LNCAP (cell line): ENCODE data around the gene AFG1L.

Experiments
- TF ChIP-seq, protein P1 (sequence below): fragments of 450-650 bp; IDR thresholded peaks from 2 replicates; pipeline ENCODE4 v1.5.1; 2017; ENCODE audit warnings: mild to moderate bottlenecking

AFG1L gene

GRCh38 chr6:108557494-108558371, 262.9 kb downstream of the AFG1L start:
- TF ChIP-seq, protein P1, sequence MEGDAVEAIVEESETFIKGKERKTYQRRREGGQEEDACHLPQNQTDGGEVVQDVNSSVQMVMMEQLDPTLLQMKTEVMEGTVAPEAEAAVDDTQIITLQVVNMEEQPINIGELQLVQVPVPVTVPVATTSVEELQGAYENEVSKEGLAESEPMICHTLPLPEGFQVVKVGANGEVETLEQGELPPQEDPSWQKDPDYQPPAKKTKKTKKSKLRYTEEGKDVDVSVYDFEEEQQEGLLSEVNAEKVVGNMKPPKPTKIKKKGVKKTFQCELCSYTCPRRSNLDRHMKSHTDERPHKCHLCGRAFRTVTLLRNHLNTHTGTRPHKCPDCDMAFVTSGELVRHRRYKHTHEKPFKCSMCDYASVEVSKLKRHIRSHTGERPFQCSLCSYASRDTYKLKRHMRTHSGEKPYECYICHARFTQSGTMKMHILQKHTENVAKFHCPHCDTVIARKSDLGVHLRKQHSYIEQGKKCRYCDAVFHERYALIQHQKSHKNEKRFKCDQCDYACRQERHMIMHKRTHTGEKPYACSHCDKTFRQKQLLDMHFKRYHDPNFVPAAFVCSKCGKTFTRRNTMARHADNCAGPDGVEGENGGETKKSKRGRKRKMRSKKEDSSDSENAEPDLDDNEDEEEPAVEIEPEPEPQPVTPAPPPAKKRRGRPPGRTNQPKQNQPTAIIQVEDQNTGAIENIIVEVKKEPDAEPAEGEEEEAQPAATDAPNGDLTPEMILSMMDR: no peak

GRCh38 chr6:108558372-108559096, 263.7 kb downstream of the AFG1L start:
- TF ChIP-seq, protein P1: no peak

GRCh38 chr6:108559097-108559883, 264.4 kb downstream of the AFG1L start:
- TF ChIP-seq, protein P1: no peak

DNA sequence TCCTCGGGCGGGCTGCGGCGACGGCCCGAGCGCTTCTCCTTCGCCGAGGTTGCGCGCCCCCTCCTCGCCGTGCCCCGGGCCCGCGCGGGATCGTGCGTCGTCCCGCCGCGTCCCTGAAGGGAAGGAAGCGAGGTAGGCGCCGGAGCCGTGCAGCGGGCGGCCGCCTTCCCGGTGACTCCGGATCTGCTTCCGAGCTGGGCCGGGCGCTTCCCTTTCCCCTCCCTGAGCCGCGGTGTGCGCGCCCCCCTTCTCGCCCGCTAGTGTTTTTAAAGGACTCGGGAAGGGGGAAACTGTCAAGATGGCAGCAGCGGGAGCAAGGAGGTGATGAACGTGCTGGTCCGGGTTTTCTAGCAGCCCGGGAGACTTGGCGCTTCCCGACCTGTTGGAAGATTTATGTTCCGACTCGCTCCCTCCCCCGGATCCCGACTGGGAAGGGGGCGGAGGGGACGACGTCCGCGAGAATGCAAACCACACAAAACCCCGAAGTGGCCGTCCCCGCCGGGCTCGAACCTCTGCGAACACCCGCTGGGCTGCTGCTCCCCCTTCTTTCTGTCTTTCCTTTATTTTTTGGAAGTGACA, 265.1 kb downstream of the AFG1L start:
- TF ChIP-seq, protein P1: no peak

DNA sequence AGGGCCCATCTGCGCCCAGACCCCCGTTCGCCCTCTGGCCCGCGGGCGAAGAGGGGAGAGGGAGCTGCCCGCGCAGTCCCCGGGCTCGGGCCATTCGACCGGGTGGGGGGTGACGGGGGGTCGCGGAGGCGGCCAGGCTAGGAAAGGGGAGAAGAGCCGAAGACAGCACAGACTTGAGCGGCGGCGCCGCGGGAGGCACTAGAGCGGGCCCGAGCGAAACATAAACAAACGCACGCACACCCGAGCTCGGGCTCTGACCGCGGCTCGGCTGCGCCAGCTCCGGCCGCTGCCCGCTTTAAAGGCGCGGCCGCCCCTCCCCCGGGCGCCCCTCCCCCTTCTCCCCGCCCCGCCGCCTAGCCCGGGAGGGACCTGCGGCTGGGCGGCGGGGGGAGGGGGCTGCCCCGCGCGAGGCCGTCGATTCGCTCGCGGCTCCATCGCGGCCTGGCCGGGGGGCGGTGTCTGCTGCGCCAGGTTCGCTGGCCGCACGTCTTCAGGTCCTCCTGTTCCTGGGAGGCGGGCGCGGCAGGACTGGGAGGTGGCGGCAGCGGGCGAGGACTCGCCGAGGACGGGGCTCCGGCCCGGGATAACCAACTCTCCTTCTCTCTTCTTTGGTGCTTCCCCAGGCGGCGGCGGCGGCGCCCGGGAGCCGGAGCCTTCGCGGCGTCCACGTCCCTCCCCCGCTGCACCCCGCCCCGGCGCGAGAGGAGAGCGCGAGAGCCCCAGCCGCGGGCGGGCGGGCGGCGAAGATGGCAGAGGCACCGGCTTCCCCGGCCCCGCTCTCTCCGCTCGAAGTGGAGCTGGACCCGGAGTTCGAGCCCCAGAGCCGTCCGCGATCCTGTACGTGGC, 265.8 kb downstream of the AFG1L start, which contains the start of gene FOXO3:
Gene FOXO3 (plus strand): TSS at position 455 of the 846 bp plus-strand sequence. CDS start 292 bp downstream, at position 747.
- TF ChIP-seq, protein P1: no peak; the same call in 1 of the 2 replicates

DNA sequence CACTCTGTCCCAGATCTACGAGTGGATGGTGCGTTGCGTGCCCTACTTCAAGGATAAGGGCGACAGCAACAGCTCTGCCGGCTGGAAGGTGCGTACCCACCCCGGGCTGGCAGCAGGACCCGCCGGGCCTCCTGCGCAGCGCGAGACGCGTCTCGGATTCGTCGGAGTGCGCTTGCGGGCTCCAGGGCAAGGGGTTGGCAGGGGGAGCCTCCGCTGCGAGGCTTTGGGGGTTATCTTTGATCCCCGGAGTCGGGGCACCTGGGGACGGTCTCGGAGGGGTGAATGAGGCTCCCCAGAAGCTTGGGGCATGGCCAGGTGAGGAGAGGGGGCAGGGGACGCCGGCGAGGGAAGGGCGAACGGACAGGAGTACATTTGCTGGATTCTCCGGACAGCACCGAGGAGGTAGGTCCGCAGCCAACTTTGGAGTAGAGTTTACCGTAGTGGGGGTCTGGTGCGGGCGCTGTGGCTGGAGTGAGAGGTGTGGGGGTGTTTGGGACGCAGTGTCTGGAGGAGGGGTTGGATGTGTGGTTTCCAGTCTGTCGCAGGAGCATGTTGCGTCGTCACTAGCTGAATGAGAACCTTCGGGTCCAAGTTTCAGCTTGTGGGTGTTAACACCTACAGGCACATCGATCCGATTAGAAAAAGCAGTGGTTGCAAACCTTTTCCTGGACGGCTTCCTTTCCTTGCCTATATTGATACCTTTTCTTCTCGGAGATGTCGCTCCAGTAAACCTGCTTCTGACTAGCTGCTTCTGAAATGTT, 267.1 kb downstream of the AFG1L start:
- TF ChIP-seq, protein P1: no peak
